Kidney (tissue), 14 donors: Measurements from ENCODE around the gene PLCB3. TPM values are rescaled to one million over a fixed set of nuclear protein-coding genes. Genes with fewer than 3 reads are reported as not detected.
A peak's percentile ranks its signal among the peaks of the same experiment; 100 is the strongest.

ENCODE experiments used
- DNase-seq, 5 donors: peaks; one replicate each; pipeline ENCODE4 v3.0.0-alpha.2; 2013 to 2020
- FAIRE-seq: peaks from 2 replicates; lab custom pipeline; 2012; peaks lifted over from hg19 to GRCh38; lab: Jason Lieb, UNC
- H3K27ac ChIP-seq, 2 donors: one replicate each; pipeline ENCODE4 v1.7.0; 2013; ENCODE audit warnings: low read depth in 2 of 2, low read length in 2 of 2, inconsistent platforms in 1 of 2
- H3K27me3 ChIP-seq: one replicate; pipeline ENCODE4 v1.7.1; 2013; ENCODE audit warnings: low read length, inconsistent platforms; ENCODE audit not compliant: control insufficient read depth, insufficient read depth
- H3K36me3 ChIP-seq, 3 donors: one replicate each; pipeline versions ENCODE4 v1.7.0 to v1.7.1; 2013; ENCODE audit warnings: low read length in 3 of 3, control low read depth in 1 of 3, inconsistent platforms in 1 of 3; ENCODE audit not compliant: insufficient read depth in 3 of 3, control insufficient read depth in 2 of 3
- H3K4me1 ChIP-seq, 3 donors: one replicate each; pipeline versions ENCODE4 v1.7.0 to v1.7.1; 2013; ENCODE audit warnings: low read length in 3 of 3, inconsistent platforms in 1 of 3, low read depth in 1 of 3; ENCODE audit not compliant: control insufficient read depth in 2 of 3, insufficient read depth in 2 of 3
- H3K4me3 ChIP-seq, 3 donors: one replicate each; pipeline versions ENCODE4 v1.7.0 to v1.8.1; 2013; ENCODE audit warnings: low read length in 3 of 3, control low read depth in 1 of 3, inconsistent platforms in 1 of 3
- H3K9ac ChIP-seq, 3 donors: one replicate each; pipeline versions ENCODE4 v1.7.0 to v1.7.1; 2013; ENCODE audit warnings: low read length in 3 of 3, control low read depth in 1 of 3, inconsistent platforms in 1 of 3
- H3K9me3 ChIP-seq, 3 donors: one replicate each; pipeline versions ENCODE4 v1.7.0 to v1.7.1; 2013; ENCODE audit warnings: low read length in 3 of 3, control low read depth in 1 of 3, inconsistent platforms in 1 of 3; ENCODE audit not compliant: control insufficient read depth in 2 of 3, insufficient read depth in 1 of 3
- intact Hi-C: fragments of 100-400 bp; cut with DNase I; formaldehyde crosslinking; loops from one replicate; pipeline ENCODE4 v1.11.1; 2022
- polyA plus RNA-seq: library from polyadenylated mRNA; stranded (reverse); fragments of 350-450 nt; fragmentation: Illumina TruSeq; extraction: RNeasy Lipid Tissue Mini Kit (QIAGEN cat#74804); gene quantifications from one replicate; pipeline ENCODE4 v1.2.3, GENCODE V29; 2014; ENCODE audit warnings: low read depth, low replicate concordance; ENCODE audit not compliant: insufficient read depth
- total RNA-seq: library from RNA; stranded (reverse); fragmentation: NEBNext Ultra II Directional; extraction: Animal tissue kit (Norgen Biotek cat#: 25700); gene quantifications from one replicate; pipeline ENCODE4 v1.2.1, GENCODE V29; 2021
- TF ChIP-seq, protein P1 (sequence below): IDR thresholded peaks from 3 replicates; pipeline ENCODE4 v1.5.1; 2012; ENCODE audit warnings: mild to moderate bottlenecking, moderate library complexity, borderline replicate concordance; ENCODE audit not compliant: insufficient read depth; ENCODE audit errors: extremely low read depth
- donor health status: control.
- donor health status: control.
- donor health status: control.
- donor health status: control.
- donor health status: control.
- donor health status: DM: yes; HTN: yes; CAD: no.
- donor health status: Normal renal cell carcinoma (clear cell type).

PLCB3 gene
- total and polyA plus RNA-seq, 2 donors from 2014 or later, result 9.6 to 24.6 TPM

DNA sequence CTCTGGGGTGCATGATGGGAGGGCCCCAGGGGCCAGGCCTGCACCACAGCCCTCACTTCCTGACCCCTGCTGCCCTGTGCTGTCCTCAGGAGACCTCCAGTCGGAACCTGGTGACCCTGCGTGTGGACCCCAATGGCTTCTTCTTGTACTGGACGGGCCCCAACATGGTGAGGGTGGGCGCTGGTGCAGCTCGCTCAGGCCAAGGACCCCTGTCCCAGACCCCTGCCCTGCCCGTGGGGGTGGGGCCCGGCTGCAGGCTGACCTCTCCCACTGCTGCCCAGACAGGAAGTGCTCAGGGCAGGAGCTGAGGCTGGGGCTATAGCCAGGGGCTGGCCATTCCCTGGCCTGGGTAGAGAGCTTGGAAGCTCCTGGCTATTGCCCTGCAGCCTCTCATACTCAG lies 3.0 kb downstream of the PLCB3 start:
- TF ChIP-seq, protein P1, sequence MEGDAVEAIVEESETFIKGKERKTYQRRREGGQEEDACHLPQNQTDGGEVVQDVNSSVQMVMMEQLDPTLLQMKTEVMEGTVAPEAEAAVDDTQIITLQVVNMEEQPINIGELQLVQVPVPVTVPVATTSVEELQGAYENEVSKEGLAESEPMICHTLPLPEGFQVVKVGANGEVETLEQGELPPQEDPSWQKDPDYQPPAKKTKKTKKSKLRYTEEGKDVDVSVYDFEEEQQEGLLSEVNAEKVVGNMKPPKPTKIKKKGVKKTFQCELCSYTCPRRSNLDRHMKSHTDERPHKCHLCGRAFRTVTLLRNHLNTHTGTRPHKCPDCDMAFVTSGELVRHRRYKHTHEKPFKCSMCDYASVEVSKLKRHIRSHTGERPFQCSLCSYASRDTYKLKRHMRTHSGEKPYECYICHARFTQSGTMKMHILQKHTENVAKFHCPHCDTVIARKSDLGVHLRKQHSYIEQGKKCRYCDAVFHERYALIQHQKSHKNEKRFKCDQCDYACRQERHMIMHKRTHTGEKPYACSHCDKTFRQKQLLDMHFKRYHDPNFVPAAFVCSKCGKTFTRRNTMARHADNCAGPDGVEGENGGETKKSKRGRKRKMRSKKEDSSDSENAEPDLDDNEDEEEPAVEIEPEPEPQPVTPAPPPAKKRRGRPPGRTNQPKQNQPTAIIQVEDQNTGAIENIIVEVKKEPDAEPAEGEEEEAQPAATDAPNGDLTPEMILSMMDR, result no peak
- Histone ChIP-seq H3K9ac (no peak overlapping the region), H3K4me3 (no peak overlapping the region), H3K4me1 (peaks cover 0 to 20% (median 5%) of the 10 kb centered on the region in 3 donors), H3K9me3 (no peaks in the 10 kb centered on the region), H3K27ac (no peak overlapping the region), H3K27me3 (no peaks in the 10 kb centered on the region), H3K36me3 (peaks cover 0 to 6% (median 2%) of the 10 kb centered on the region in 3 donors)
- FAIRE-seq (no peak), DNase-seq (no peak)
- intact Hi-C loops, result no loop called here

DNA sequence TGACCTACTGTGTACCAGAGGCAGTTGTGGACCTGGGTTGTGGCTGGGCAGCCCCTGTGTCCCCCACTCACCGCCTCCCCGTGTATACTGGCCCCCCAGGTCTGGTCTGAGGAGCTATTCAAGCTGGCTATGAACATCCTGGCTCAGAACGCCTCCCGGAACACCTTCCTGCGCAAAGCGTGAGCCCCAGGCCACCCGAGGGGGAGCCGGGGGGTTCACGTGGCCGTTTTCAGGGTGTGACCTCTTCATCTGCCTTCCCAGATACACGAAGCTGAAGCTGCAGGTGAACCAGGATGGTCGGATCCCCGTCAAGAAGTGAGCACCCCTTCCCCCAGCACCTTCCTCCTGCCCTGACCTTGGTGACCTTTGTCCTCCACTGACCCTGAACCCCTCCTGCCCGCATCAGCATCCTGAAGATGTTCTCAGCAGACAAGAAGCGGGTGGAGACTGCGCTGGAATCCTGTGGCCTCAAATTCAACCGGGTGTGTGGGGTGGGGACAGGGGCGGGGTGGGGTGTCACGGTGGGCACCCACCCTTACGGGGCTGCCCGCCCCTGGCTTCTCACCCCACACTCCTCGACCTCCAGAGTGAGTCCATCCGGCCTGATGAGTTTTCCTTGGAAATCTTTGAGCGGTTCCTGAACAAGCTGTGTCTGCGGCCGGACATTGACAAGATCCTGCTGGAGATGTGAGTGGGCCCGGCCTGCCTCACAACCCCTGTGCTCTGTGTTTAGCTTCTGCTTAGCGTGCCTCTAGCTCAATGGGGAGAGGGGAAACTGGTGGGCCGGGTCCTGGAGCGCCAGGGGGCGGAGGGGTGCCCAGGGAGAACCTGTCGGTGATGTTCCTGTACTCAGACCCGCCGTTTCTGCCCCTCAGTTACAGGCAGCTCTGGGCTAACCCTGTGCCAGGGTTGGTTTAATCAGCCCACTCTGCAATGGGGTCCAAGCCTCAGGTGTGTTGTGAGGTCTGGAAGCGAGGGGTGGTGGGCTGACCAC lies 4.1 kb downstream of the PLCB3 start:
- no peak for FAIRE-seq
- no peaks in the 10 kb centered on the region for H3K9me3 ChIP-seq
- TF ChIP-seq, protein P1, result no peak
- peaks cover 0 to 20% (median 5%) of the 10 kb centered on the region in 3 donors for H3K4me1 ChIP-seq
- H3K4me3 ChIP-seq, result no peak overlapping the region
- peak in 1 of 5 donors; percentile 54 for DNase-seq
- H3K27ac ChIP-seq, result no peak overlapping the region
- H3K36me3 ChIP-seq, result peaks cover 0 to 6% (median 6%) of the 10 kb centered on the region in 3 donors
- H3K27me3 ChIP-seq, result no peaks in the 10 kb centered on the region
- intact Hi-C loops, result no loop called here
- no peak overlapping the region for H3K9ac ChIP-seq

DNA sequence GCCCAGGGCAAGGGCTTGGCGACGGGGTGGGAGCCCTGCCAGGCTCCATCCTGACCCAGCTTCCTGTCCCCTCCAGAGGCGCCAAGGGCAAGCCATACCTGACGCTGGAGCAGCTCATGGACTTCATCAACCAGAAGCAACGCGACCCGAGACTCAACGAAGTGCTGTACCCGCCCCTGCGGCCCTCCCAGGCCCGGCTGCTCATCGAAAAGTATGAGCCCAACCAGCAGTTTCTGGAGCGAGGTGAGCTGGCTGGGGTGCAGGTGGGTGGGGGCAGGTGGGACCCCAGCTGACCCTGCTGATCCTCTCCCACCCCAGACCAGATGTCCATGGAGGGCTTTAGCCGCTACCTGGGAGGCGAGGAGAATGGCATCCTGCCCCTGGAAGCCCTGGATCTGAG lies 5.0 kb downstream of the PLCB3 start:
- peaks cover 0 to 14% (median 5%) of the 10 kb centered on the region in 3 donors for H3K4me1 ChIP-seq
- H3K27me3 ChIP-seq, result no peaks in the 10 kb centered on the region
- no peak overlapping the region for H3K4me3 ChIP-seq
- no peak overlapping the region for H3K27ac ChIP-seq
- H3K9me3 ChIP-seq, result no peaks in the 10 kb centered on the region
- TF ChIP-seq, protein P1, result no peak
- DNase-seq (peak in 1 of 5 donors; percentile 61), FAIRE-seq (no peak)
- H3K36me3 ChIP-seq, result peaks cover 0 to 6% (median 6%) of the 10 kb centered on the region in 3 donors
- H3K9ac ChIP-seq, result no peak overlapping the region
- intact Hi-C loops, result no loop called here
